ENCODE results near the gene AP5S1. TPM values are rescaled to one million over a fixed set of nuclear protein-coding genes. Genes with fewer than 3 reads are reported as not detected.

Gene AP5S1
- total and polyA plus RNA-seq, 9 of the 15 experiments (the other 6 are each of a cell fraction or from before 2014, with no cell fraction given) = 2.6 to 8.8 (median 4.4) TPM

GRCh38 chr20:3781153-3781910, 39.0 kb upstream of the AP5S1 start, which contains the start of gene SPEF1 (continued):
- peak; percentile 95 for TF ChIP-seq RFX1 (IDR thresholded peaks at IDR 0.05)
- TF ChIP-seq, protein P1, sequence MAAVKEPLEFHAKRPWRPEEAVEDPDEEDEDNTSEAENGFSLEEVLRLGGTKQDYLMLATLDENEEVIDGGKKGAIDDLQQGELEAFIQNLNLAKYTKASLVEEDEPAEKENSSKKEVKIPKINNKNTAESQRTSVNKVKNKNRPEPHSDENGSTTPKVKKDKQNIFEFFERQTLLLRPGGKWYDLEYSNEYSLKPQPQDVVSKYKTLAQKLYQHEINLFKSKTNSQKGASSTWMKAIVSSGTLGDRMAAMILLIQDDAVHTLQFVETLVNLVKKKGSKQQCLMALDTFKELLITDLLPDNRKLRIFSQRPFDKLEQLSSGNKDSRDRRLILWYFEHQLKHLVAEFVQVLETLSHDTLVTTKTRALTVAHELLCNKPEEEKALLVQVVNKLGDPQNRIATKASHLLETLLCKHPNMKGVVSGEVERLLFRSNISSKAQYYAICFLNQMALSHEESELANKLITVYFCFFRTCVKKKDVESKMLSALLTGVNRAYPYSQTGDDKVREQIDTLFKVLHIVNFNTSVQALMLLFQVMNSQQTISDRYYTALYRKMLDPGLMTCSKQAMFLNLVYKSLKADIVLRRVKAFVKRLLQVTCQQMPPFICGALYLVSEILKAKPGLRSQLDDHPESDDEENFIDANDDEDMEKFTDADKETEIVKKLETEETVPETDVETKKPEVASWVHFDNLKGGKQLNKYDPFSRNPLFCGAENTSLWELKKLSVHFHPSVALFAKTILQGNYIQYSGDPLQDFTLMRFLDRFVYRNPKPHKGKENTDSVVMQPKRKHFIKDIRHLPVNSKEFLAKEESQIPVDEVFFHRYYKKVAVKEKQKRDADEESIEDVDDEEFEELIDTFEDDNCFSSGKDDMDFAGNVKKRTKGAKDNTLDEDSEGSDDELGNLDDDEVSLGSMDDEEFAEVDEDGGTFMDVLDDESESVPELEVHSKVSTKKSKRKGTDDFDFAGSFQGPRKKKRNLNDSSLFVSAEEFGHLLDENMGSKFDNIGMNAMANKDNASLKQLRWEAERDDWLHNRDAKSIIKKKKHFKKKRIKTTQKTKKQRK (IDR thresholded peaks at IDR 0.05; ENCODE audit: borderline replicate concordance, low read depth, low read length) = no peak
- TF ChIP-seq BMI1 (IDR thresholded peaks at IDR 0.05; ENCODE audit: low read length) = 0 out of 2 replicates have a peak, but pooled peaks have one; percentile 48
- TF ChIP-seq, protein P2, sequence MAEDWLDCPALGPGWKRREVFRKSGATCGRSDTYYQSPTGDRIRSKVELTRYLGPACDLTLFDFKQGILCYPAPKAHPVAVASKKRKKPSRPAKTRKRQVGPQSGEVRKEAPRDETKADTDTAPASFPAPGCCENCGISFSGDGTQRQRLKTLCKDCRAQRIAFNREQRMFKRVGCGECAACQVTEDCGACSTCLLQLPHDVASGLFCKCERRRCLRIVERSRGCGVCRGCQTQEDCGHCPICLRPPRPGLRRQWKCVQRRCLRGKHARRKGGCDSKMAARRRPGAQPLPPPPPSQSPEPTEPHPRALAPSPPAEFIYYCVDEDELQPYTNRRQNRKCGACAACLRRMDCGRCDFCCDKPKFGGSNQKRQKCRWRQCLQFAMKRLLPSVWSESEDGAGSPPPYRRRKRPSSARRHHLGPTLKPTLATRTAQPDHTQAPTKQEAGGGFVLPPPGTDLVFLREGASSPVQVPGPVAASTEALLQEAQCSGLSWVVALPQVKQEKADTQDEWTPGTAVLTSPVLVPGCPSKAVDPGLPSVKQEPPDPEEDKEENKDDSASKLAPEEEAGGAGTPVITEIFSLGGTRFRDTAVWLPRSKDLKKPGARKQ (CRISPR knock-in tag; IDR thresholded peaks at IDR 0.05) = no peak
- TF ChIP-seq PTRF (tag; IDR thresholded peaks at IDR 0.05) = no peak
- peak; percentile 79 for TF ChIP-seq DACH1 (IDR thresholded peaks at IDR 0.05; ENCODE audit: partially characterized antibody)
- no peak for TF ChIP-seq STAT5B (CRISPR knock-in tag; IDR thresholded peaks at IDR 0.05)
- no peak for TF ChIP-seq MEF2A (IDR thresholded peaks at IDR 0.05; ENCODE audit: control insufficient read depth, low read depth, low read length)
- TF ChIP-seq KDM5B (IDR thresholded peaks at IDR 0.05; ENCODE audit: insufficient replicate concordance, low read depth, low read length) = peak; percentile 52
- TF ChIP-seq ZBTB8A (IDR thresholded peaks at IDR 0.05; ENCODE audit: partially characterized antibody) = no peak
- TF ChIP-seq HNRNPK (IDR thresholded peaks at IDR 0.05; ENCODE audit: low read depth, low read length, poor library complexity, severe bottlenecking) = no peak
- peak; percentile 72 for TF ChIP-seq MXD1 (CRISPR knock-in tag; IDR thresholded peaks at IDR 0.05; ENCODE audit: borderline replicate concordance, poor library complexity, severe bottlenecking)
- TF ChIP-seq PCBP1 (IDR thresholded peaks at IDR 0.05; ENCODE audit: low read depth, low read length, poor library complexity, severe bottlenecking) = no peak
- TF ChIP-seq TRIM28 (IDR thresholded peaks at IDR 0.05) = no peak
- no peak for TF ChIP-seq TEAD2 (tag; IDR thresholded peaks at IDR 0.05)
- TF ChIP-seq NRF1 (conservative IDR thresholded peaks at IDR 0.05 in 1 of 2, IDR thresholded peaks at IDR 0.05 in 1 of 2) = no peak
- TF ChIP-seq ZNF354B (CRISPR knock-in tag; IDR thresholded peaks at IDR 0.05) = no peak
- TF ChIP-seq, protein P3, sequence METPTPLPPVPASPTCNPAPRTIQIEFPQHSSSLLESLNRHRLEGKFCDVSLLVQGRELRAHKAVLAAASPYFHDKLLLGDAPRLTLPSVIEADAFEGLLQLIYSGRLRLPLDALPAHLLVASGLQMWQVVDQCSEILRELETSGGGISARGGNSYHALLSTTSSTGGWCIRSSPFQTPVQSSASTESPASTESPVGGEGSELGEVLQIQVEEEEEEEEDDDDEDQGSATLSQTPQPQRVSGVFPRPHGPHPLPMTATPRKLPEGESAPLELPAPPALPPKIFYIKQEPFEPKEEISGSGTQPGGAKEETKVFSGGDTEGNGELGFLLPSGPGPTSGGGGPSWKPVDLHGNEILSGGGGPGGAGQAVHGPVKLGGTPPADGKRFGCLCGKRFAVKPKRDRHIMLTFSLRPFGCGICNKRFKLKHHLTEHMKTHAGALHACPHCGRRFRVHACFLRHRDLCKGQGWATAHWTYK (CRISPR knock-in tag; IDR thresholded peaks at IDR 0.05) = no peak
- TF ChIP-seq ILF3 (IDR thresholded peaks at IDR 0.05; ENCODE audit: borderline replicate concordance) = no peak
- no peak for TF ChIP-seq GTF2F1 (IDR thresholded peaks at IDR 0.05; ENCODE audit: low read depth, low read length)
- TF ChIP-seq NELFE (IDR thresholded peaks at IDR 0.05; ENCODE audit: insufficient read depth, insufficient read length) = no peak
- no peak for TF ChIP-seq HMG20A (CRISPR knock-in tag; conservative IDR thresholded peaks at IDR 0.05)

Measured in K562 (cell line).